ENCODE results near the gene IPMK.

- no peak for TF ChIP-seq TAF1 (IDR thresholded peaks at IDR 0.05; ENCODE audit: low read depth)
- no peak for TF ChIP-seq CREB1 (IDR thresholded peaks at IDR 0.05; ENCODE audit: low read depth)
- no peak for TF ChIP-seq CEBPB (IDR thresholded peaks at IDR 0.05)
Measured at GRCh38 chr10:58275908-58276307, 8.2 kb upstream of the IPMK start.

Data from Ishikawa (cell line).